GM19397 (cell line): ENCODE data around the gene SMAD1.

ENCODE experiments used
- ATAC-seq: cut with Tn5 transposase; IDR thresholded peaks from one replicate; pipeline ENCODE4 v1.9.1; 2021; ENCODE audit warnings: mild to moderate bottlenecking, moderate library complexity; ENCODE audit not compliant: unreplicated experiment

SMAD1 gene

DNA sequence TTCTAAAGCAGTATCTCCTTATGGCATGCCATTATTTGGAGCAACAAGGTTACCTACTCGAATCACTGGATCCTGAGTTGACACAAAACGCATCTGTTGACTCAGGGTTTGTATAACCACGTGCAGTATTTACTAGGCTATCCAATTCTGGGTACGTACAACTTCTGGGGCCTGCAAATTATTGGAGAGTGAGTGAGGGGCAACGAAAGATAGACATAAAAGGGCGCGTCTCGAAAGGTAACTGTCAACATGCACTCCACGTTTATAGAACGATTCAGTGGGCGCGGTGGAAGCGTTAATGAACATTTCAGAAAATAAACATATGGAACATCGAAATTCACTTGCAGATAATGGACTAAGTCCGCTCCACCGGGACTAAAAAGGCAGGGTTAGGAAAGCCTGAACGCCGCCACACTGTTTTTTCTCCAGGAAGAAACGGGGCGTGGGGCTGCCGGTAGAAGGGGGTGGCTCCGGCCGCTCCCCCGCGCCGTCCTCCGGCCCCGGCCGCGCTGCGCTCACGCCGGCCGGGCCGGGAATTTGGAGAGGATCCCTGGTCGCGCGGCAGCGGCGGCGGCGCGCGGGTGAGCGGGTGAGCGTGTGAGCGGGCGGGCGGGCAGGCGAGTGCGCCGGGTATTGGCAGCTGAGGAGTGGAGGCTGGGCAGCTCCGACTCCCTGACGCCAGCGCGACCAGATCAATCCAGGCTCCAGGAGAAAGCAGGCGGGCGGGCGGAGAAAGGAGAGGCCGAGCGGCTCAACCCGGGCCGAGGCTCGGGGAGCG, at the start of gene SMAD1:
Gene SMAD1 (plus strand): TSS at position 690 of the 778 bp plus-strand sequence. CDS start 32,761 bp downstream, outside the sequence.
- ATAC-seq, result peak; percentile 56

GRCh38 chr4:145433684-145434083, 48.0 kb upstream of the SMAD1 start:
- ATAC-seq, result no peak

DNA sequence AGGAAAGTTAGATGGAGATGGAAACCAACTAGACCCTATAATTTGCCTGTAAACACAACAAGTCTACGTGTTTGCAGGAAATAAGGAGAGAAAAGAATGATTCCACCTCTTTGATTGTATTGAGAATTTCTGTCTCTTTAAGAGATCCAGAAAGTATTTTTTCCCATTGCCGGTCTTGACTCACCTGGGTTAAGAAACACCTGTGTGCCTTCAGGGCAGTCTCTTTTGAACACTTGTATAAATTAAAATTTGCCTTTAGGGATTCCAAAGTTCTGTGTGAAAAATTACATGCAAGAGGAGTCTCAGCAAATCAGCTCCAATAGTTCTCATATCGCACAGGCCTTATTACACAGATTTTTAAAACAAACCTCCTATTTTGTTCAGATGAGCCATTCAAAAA, 46.0 kb upstream of the SMAD1 start:
- ATAC-seq, result no peak

GRCh38 chr4:145436114-145436513, 45.5 kb upstream of the SMAD1 start:
- ATAC-seq, result no peak

DNA sequence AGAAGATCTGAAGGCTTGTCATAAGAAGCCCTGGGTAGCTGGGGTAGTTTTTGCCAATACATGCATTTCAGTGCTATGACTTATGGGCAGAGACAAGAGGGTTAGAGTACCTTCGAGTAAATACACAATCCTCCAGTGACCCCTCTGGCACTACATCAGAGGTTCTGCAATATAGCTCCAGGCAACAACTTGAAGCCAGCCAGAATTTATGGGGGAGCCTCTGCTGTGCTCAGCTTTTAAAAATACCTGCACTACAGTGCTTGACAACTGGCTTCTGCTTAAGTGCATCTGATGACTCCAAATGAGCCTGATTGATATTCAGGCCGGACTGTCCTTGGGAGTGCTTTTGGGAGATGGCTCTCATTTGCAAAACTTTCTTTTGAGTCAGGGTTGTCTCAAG, 44.9 kb upstream of the SMAD1 start:
- ATAC-seq, result no peak

DNA sequence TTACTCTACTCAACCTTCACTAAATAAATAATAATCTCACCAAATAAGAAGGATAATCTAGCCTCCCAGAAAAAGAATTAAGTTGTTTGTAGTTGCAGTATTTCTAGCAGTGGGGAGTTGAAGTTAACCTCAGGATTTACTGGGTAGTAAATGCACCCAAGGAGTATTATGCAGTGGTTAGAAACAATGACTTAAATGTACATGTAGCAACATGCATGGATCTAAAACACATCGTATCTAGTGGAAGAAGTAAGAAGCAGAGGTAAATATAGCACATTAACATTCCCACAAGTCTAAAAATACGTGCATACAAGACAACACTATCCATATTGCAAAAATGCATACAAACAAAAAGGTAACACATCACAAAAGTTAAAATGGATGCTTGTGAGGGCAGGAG, 44.2 kb upstream of the SMAD1 start:
- ATAC-seq, result no peak

- ATAC-seq, result no peak
Observed at GRCh38 chr4:145438298-145438697, 43.4 kb upstream of the SMAD1 start.

DNA sequence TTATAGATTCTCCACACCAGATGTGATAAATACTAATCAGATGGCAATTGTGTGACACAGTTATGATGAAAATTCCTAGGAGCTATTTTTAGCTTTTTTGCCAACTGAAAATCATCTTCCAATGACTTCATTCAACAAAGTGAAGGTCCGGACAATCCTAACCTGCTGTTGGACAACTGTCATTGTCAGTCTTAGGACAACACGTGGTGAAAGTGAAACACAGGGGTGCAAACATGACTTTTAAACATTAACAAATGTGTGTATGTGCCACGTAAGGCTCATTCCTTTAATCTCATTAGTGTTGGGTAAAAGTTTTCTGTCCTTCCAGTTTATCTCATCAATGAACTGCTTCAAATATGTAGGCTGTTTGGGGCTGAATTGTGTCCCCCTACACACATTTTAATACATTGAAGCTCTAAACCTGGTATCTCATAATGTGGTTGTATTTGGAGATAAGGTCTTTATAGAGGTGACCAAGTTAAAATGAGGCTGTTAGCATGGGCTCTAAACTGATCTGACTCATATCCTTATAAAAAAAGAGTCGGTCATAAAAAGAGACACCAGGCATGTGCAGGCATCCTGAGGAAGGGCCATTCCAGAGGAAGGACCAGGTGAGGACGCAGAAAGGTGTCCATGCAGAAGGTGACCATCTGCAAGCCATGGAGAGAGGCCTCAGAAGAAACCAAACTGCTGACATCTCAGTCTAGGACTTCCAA, 41.2 kb upstream of the SMAD1 start:
- no peak for ATAC-seq

DNA sequence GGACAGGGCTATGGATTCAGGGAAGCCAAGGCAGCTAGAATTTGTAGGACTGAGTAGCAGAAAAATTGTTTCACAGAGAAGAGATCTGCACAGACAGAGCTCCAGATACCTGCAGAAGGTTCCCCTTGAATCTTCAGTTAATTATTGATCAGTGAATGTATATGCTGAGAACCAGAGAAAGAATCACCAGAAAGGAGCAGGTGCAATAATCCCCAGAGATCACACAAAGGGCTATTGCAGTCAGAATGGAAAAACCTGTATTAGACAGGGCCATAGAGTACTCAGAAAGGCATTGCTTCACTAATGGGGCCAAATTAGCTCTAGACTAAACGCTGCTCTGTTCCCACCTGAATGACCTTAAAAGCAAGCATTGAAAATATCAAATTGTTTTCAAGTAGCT, 35.5 kb upstream of the SMAD1 start:
- peak; percentile 94 for ATAC-seq

DNA sequence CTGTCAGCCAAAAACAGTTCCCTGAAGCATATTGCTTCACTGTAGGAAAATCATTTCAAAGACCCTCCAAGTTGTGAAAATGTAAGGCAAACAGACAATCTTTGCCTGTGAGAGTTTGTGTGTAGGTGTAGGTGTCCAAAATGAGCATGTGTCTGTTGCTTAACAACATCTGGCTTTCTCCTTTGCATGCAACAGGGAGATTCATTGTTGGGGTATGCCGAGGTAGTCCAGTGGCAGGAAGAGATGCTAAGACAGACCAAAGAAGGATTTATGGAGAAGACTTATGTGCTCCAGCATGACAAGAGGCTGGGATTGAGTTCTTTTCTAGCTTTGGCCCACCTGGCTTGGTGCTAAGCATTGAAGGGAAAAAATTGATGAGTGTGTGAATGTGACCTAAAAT, 29.8 kb upstream of the SMAD1 start:
- ATAC-seq, result no peak

DNA sequence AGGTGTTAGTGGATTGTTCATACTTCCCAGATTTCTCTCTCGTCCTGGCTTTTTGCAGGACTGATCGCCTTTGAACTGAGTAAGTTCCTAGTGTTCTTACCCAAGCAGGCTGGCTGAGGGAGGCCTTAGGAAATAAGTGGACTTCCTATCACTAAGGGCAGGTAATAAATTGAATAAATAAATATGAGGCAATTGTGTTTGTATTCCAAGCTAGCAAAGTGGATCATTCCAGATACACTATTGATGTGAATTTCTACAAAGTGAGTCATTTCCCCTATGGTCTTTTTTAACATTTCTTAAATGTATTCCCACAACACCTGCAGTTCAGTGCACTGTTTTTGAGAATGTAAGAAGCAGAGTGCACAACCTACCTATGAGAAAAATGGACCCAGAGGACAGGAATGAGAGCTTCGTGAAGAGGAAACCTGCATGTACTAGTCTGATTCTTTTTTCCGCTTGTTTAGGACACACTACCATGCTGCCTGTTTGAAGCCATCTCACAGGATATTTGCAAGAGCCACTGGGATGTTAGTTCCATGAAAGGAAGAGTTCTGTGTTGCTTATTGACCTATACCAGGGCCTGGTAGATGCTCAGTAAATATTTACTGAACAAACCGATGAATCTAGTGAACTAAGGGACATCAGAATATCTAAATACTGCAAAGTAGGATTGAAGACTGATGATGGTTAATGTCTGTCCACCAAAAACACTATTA, 29.0 kb upstream of the SMAD1 start:
- no peak for ATAC-seq

- no peak for ATAC-seq
Observed at GRCh38 chr4:145453163-145453520, 28.5 kb upstream of the SMAD1 start.

- no peak for ATAC-seq
Observed at GRCh38 chr4:145473203-145473602, 8.4 kb upstream of the SMAD1 start.

GRCh38 chr4:145480257-145480656, 1.4 kb upstream of the SMAD1 start:
- ATAC-seq, result no peak

- no peak for ATAC-seq
Observed at GRCh38 chr4:145481942-145482208, 222 bp downstream of the SMAD1 start.

DNA sequence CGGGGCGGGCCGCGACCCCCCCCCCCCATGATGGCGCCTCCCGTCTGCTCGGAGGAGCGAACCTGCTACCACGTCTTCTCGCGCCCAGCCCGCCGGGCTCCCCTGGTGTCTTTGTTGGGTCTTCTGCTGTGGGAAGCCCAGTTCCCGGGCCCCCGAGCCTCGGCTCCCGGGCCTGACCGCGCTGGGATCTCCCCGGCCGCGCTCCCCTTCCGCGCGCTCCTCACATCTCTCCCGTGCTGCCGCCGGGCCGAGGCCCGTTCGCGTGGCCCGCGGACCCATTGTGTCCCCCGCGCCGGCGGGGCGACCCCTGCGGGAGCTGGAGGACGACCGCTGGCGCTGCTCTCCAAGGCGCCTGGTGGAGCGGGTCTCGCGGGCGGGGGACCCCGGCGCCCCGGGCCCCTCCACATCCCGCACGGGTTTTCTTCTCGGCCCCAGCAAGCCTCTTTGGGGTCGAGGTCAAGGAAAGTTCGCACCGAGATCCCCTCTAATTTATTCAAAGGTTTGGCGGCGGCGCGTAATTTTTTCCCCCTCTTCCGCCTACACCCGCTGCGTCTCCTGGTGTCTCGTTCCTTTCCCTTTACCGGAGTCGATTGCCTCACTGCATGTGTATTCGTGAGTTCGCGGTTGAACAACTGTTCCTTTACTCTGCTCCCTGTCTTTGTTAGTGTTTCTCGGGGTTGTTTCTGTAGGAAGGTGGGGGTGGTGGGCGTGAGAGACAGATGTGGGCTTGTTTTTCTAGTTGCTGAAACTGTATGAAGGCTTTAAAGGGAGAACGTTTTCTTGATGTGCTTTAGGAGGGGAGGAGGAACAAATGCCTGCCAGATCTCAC, 770 bp downstream of the SMAD1 start:
- peak; percentile 38 for ATAC-seq

DNA sequence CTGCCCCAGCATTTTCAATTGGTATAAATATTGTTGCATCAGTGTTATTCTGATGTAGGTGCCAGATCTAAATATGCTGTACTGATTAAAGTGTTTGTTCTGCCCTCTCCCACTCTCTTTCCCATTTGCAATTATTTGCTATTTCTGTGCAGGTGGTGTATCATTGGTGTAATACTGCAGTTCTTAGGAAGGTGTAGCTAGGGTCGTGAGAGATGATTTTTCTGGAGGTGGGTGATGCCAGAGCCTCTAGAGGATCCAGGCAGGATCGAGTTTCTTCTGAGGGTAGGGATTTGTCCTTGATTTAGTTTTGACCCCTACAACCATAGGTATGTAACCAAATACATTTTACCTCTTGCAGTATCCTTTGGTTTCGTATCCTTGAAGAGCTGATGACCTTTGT, 1.9 kb downstream of the SMAD1 start:
- ATAC-seq, result no peak

DNA sequence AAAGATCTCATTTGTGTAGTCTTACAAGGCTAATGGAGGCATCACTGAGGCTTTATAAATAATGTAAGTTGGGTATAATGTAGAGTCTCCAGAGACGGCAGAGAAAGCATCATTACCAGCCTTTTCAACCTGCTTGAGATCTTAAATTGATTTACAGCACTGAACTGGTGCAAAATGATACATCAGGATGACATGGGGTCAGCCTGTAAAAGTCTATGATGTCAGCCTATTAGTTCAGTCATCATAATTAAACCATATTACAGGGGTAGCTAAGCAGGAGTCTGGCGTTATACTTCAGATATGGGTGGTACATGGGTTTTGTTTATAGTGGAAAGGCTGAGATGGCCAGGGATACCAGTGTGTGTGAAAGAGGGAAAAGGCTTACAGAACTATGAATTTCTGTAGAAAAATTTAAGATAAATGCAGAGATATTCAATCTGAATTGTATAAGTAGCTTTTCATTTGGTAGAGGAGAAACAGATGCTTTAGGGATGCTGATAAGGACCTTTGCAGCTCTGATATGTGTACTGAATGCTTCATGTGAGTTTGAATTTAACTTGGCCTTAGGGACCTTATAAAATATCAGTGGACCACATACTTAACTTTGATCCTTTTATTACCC, 2.7 kb downstream of the SMAD1 start:
- no peak for ATAC-seq

DNA sequence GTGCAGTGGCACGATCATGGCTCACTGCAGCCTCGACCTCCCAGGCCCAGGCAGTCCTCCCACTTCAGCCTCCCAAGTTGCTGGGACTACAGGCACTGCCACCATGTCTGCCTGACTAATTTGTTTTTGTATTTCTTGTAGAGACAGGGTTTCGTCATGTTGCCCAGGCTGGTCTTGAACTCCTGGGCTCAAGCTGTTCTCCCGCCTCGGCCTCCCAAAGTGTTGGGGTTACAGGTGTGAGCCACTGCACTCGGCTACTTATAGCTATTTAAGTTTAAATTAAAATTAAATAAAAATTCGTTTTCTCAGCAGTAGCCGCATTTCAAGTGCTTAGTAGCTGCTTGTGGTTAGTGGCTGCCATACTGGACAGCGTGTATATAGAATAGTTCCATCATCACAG, 3.5 kb downstream of the SMAD1 start:
- no peak for ATAC-seq

- ATAC-seq, result no peak
Observed at GRCh38 chr4:145486603-145487002, 5.0 kb downstream of the SMAD1 start.

DNA sequence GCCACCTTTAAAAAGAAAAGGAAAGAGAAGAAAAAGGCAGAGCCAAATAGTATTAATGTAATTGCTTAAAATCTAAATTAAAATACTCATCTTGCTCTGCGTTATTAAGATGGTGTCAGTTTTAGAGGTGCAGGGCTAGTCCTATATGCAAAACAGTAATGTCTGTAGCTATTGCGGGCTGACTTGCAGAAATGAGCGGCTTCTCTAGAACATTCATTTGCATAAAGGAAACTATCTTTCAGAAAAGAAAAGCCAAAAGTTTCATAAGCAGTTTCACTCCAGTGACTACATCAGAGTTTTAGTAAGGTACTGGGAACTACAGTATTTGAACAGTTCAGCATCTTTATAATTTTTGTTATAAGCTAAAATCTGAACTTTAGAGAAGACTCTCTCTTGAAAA, 6.0 kb downstream of the SMAD1 start:
- ATAC-seq, result peak; percentile 94
